ENCODE data around the gene CCDC33.

CCDC33 gene

GRCh38 chr15:74233373-74233772, 2.8 kb upstream of the CCDC33 start:
- no peak for DNase-seq

DNA sequence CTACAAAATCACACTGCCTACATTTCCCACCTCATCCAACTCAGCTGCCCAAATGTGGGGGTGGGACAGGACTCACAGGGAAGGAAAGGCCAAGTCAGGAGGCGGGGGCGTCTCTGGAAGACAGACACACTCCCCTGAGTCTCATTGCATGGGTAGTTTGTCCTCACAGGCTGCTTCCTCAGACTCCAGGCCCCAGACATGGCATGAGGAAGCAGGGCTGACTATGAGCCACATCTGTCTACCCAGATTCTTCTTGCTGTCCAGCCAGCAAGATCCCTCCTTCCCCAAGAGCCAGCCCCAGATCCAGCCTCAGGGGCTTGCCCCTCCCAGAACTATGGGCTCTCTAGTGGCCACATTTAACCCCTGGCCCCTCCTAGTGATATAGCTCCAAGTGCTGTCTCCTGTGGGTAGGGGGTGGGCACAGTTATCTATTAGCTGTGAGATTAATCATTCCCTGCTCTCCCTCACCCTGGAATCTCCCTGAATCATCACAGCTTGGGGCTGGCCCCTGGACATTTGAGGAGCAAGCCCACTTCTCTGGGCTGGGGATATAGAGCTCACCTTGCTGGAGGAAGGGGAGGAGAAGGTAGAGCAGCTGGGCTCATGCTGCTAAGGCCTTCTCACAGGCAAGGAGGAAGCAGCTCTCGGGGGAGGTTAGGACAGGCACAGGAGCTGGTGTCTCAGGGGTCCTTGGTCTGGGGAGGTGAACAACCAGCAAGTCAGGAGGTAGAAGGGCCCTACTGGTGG, 2.1 kb upstream of the CCDC33 start:
- no peak for DNase-seq

DNA sequence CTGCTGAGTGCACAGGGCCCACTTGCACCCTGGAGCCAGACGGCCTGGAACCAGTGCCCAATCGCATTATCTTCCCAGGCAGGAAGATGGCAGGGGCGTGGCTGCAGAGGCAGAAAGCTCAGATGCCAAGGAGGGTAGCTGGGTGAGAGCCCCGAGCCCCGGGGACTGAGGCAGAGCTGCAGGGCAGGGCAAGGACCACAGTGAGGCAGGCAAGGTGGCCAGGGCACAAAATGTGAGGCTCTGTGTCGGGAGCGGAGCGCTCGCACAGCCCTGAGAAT, 1.6 kb upstream of the CCDC33 start:
- DNase-seq, result no peak

GRCh38 chr15:74239051-74239705, 3.1 kb downstream of the CCDC33 start:
- DNase-seq, result no peak

DNA sequence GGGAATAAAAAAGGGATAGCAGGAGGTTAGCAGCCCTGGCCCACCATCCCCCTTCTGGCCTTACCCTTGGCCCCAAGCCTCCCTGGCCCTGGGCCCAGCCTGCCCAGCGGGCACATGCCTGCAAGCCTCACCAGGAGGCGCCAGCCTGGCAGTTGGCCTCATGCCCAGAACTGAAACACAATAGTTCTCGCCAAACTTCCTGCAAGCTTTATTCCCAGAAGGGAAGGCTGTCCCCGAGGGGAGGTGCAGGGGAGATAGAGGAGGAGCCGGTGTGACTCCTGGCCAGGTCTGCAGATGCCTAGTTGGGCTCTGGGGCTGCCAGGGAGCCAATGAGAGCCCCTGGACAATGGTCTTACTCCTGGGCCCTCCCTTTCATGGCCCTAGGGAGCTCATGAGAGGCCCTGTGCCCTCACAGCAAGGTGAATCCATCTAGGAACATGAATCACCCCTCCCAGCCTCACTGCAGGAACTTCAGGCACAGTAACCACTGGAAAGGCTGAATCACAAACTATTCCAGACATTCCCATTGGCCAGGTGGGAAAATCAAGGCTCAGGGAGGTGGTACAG, 4.0 kb downstream of the CCDC33 start:
- DNase-seq, result no peak

GRCh38 chr15:74240897-74241614, 4.9 kb downstream of the CCDC33 start:
- no peak for DNase-seq

- DNase-seq, result no peak
Observed at GRCh38 chr15:74242441-74243185, 6.5 kb downstream of the CCDC33 start.

- no peak for DNase-seq
Observed at GRCh38 chr15:74243431-74243830, 7.3 kb downstream of the CCDC33 start.

DNA sequence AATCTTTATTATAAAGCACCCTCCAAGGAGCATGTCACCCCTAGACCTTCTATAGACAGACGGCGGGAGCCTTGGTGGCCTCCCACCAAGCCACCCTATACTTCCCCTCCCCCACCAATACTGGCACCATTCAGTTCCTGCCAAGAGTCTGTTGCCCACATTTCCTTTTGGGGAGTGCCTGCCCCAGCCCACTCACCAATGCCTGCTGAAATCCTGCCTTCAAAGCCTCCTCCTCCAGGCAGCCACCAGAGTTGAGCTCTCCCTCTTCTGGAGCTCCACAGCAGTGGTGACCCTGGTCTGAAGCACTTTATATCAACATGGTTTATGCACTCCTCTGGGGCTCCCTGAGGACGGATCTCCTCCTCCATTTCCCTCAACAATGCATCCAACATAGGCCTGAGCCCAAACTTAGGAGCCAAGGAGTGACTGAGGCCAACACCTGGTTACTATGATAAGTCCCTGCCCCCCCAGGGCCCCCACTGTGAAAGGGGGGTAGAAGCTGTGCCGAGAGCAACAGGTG, 8.8 kb downstream of the CCDC33 start:
- DNase-seq, result no peak

GRCh38 chr15:74245342-74245931, 9.3 kb downstream of the CCDC33 start:
- DNase-seq, result no peak

GRCh38 chr15:74250266-74250665, 14.1 kb downstream of the CCDC33 start:
- no peak for DNase-seq

DNA sequence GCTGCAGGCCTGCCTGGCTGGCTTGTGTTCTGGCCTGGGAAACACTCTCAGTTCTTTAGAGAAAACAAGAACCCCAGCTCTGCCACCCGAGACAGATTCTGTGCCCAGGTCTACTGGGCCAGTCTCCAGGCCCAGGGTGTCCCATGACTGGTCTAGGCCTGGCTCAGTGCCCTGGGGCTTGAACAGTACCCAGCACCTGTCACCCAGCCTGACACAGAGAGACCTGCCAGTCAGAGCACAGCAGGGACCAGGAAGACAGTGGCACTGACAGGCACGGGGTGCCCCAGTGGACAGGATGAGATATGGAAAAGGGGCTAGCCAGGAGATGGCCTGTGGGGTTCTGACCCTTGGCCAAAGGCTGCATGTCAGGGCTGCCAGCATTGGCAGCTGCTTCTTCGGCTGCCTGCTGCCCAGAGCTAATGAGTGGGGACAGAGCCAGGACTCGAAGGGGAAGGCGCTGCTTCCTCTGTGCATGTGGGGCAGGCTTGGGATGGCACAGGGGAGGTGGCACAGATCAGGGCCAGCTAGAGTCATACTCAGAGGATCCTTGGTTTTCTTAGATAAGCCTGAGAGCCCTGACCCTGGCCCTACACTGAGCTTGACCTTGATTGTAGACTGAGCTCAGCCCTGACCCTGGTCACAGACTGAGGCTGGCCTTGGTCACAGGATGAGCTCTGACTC, 15.1 kb downstream of the CCDC33 start:
- DNase-seq, result no peak

DNA sequence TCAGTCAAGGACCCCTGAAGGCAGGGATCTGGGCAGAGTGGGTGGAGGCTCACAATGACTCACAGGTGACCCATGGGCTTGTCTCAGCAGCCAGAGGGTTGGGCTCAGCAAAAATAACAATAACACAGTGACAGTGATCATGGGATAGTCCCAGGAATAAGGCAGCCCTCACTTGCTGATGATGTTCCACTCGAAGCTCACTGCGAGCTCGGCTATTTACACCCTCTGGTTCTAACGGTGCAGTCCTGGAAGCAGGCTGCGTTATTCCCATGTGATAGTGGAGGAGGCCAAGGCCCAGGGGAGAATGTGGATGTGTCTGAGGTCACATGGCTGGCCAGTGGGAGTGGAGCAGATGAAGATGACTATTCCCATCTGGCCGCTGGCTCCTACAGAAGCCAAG, 16.2 kb downstream of the CCDC33 start:
- no peak for DNase-seq

DNA sequence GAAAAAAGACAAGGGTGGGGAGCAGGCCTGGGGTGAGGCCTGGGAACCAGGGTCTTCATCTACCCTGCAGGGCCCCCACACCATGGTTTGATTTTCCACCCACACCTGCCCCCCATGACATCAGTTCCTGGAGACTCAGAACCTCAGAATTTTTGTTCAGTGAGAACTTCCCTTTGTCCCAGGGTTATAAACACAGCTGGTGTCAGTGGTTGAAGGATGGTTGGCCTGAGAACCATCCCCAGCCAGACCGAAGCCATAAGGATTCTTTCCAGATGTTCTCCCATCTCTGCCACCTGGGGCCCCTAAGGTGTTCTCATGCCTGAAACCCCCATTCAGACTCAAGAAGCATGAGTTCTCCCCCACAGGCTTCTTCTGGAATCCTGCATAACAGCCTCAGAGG, 16.6 kb downstream of the CCDC33 start:
- DNase-seq, result no peak

GRCh38 chr15:74253211-74253921, 17.2 kb downstream of the CCDC33 start:
- no peak for DNase-seq

DNA sequence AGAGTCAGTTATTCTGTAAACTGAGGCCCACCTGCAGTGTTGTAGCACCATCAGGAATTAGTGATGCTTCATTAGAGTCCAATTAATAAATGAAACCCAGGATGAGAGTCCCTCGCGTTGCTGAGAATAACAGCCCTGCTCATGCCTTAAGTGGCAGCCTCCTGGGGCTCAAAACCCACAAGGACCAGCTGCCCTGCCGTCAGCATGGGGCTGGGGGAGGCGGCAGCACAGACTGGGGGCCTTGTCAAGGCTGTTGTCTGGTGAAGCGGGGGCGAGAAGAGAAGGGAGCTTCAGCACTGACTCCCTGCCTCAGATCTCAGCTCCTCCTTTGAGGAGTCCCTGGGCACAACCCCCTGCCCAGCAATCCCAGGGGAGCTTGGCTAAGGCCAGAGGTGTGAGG, 21.0 kb downstream of the CCDC33 start:
- DNase-seq, result no peak

- no peak for DNase-seq
Observed at GRCh38 chr15:74257623-74258022, 21.5 kb downstream of the CCDC33 start.

DNA sequence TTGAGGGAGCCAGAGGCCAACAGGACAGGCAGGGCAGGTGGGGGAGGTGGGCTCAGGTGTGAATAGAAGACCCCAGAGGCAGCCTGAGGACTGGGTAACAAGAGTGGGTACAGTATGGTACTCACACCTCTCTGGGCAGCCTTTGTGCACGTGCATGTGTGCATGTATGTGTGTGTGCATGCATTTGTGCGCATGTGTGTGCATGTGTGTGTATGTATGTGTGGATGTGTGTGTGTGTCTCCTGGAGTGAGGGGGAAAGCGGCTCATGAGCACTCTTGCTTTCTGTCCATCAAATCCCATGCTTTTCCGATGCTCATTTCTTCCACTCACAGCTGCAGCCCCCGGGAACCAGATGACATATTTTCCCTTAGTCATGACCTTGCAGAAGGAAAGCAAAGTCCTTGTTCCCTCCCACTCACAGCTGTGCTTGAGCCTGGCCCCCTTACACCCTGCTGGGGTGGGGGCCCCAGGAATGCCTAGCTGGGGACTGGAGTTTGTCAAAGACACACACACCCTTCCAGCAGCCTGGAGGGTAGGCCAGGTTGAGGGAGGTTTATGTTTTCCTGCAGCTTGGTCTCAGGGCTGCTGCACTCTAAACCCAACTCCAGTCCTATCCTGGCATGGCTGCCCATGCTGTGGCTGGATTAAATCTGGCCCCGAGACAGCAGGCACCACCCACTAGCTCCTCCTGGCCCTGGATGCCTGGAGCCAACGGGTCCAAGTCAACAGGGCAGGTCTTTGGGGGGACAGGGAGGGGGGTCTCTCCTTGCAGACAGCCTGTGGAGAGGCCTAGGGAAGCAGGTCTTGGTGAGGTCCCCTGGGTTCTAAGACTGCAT, 22.5 kb downstream of the CCDC33 start:
- no peak for DNase-seq

DNA sequence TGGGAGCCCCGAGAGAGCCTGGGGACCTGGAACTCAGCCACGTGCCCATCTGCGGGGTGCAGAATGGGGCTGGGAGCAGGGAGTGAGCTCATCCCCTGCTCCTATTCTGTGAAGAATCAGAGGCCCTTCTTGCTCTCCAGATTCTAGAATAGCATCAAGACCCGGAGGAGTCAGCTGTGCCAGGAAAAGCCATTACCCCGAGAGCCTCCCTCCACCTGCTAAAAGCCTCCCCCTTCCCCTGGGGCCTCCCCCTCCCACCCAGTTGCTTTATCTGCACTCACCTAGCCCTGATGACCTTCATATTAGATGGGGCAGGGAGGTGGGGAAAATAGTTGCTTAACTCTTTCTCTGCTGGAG, 23.1 kb downstream of the CCDC33 start:
- no peak for DNase-seq

DNA sequence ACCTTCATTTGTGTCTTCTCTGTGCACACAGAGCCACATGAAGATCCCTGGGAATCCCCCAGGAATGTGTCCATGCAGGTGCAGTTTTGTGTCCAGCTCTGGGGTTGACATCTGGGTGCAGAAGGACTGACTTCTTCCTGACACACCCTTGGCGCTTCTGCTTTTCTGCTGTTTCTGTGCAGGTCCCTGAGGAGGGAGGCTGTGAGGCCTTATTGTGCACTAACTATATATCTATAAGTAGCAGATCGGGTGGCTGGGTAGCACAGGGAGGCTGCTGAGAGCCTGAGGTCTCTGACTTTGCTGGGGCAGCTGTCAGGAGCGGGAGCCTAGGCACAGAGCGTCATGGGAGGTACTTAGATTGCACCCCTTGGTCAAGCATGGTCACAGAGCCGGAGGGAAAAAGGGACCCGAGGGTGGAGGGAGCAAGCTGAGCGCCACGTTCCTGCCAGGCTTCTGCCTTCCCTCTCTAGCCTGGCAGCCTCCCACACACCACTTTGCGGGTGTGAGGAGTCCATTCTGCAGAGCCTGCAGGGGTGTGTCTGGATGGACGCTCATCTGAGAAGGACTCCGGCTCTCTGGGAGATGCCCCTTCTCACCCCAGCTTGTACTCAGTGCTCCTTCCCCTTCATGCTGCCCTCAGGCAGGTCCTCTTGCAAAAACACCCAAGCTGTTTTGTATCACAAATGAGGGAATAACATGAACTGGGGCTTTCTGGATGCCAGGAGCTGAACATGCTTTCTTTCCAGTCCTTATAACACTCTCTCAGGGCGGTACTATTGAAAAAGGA, 23.9 kb downstream of the CCDC33 start:
- no peak for DNase-seq
